DMS53 treated with DMSO at 0.1 percent for 48 hours (cell line): Measurements from ENCODE around the gene ZNF669.

Source experiments
- DNase-seq: peaks from one replicate; lab custom pipeline; 2025; ENCODE audit not compliant: unreplicated experiment; lab: John Stamatoyannopoulos, UW

The ZNF669 gene

DNA sequence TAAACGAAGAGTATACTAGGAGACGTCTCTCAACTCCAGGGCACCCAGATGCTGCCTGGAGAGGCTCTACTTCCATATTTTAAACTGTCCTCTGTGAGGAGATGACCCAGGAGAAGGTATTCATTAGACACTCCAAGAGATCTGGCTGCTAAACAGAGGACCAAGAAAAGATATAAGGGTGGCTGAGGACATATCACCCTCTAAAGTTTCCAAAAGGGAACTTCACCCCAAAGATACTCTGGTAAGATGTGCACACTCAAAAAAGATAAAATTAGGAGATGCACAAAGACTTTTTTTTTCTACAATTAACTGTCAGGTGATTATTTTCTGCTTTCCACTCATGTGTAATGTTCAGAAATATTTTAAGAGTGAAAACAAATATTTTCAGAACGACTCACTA, 26.9 kb downstream of the ZNF669 start:
- no peak for DNase-seq

DNA sequence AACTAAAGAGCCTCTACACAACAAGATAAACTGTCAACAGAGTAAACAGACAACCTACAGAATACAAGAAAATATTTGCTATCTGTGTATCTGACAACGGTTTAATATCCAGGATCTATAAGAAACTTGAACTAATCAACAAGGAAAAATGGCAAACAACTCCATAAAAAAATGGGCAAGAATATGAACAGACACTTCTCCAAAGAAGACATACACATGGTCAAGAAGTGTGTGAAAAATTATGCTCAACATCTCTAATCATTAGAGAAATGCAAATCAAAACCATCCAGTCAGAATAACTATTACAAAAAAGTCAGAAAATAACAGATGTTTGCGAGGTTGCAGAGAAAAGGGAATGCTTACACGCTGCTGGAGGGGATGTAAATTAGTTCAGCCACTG, 33.5 kb downstream of the ZNF669 start:
- no peak for DNase-seq

DNA sequence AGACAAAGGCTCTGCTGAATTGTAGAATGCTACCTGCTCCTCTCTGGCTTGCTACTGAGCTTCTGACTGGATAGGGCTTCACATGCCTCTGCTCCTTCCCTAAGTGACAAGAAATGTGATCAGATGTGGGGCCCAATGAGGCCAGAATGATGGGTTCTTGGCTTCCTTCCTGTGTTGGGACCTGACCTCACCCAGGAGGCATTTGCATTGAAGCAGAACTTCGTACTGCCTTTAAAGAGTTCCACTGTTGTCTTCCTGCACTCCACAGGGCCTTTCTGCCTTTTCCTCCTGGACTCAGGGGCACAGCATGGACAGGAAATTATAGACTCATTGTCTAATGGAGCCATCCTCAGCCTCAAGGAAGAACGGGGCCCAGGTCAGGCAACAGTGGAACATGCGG, 39.9 kb downstream of the ZNF669 start:
- no peak for DNase-seq

DNA sequence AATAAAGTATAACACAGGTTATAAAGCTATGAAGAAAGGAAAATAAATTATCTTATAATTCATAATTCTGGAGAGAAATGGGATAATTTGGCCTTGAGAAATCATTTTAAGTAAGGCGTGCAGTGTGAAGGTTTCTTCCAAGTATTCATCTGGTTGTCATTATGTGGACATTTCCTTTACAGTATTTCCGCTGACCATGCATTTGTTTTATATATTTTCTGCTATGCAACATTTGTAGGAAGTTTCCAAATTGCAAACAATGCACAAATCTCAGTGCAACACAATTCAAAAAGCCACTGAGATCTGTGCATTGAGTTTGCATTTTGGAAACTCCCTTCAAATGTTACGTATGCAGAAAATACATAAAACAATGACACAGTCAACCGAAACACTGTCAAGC, 43.4 kb downstream of the ZNF669 start:
- no peak for DNase-seq

DNA sequence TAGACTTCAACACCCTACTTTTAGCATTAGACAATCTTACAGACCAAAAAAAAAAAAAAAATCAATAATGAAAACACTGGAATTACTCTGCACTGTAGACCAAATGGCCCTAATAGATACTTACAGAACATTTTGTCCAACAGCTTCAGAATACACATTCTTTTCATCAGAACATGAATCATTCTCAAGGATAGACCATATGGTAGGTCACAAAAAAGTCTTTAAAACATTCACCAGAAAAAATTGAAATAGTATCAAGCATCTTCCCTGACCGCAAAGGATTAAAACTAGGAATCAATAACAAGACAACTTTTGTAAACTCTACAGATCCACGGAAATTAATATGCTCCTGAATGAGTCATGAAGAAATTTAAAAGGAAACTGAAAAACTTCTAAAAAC, 48.1 kb downstream of the ZNF669 start:
- no peak for DNase-seq

DNA sequence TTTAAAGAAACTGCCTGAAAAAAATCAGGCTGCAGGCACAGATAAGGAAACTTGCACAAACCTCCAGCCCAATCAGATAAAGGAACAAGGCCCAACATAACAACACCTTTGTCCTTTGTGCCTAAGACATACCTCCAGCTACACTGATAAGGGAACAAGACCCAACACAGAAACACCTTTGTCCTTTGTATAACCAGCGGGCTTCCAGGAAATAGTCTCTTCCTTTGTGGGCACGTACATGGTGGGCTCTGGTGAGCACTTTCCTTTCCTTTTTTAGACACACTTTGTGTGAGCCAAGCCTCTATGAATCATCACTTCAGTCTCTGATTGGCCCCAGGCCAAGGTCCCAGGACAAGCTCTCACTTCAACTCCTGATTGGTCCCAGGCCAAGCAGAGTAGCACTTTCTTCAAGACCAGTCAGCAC, 49.2 kb downstream of the ZNF669 start:
- no peak for DNase-seq
